IPS DF 19.7 (cell line): Measurements from ENCODE around the gene EPHA10.

Experiments
- DNase-seq: peaks from one replicate; pipeline ENCODE4 v3.0.0-alpha.2; 2013; ENCODE audit warnings: low read depth, low spot score

EPHA10 gene

GRCh38 chr1:37734629-37735591, 30.0 kb downstream of the EPHA10 start:
- DNase-seq, result no peak

GRCh38 chr1:37732111-37732780, 32.7 kb downstream of the EPHA10 start:
- no peak for DNase-seq

GRCh38 chr1:37731312-37732019, 33.5 kb downstream of the EPHA10 start:
- DNase-seq, result no peak

- DNase-seq, result no peak
Observed at GRCh38 chr1:37730376-37730775, 34.5 kb downstream of the EPHA10 start.

GRCh38 chr1:37728416-37728815, 36.5 kb downstream of the EPHA10 start:
- DNase-seq, result no peak

- no peak for DNase-seq
Observed at GRCh38 chr1:37726751-37727585, 38.0 kb downstream of the EPHA10 start.

GRCh38 chr1:37725851-37726613, 38.9 kb downstream of the EPHA10 start:
- no peak for DNase-seq

- no peak for DNase-seq
Observed at GRCh38 chr1:37724575-37724974, 40.3 kb downstream of the EPHA10 start.

GRCh38 chr1:37723390-37724078, 41.4 kb downstream of the EPHA10 start:
- DNase-seq, result no peak

- DNase-seq, result no peak
Observed at GRCh38 chr1:37723072-37723389, 41.9 kb downstream of the EPHA10 start.

- DNase-seq, result no peak
Observed at GRCh38 chr1:37722181-37723071, 42.5 kb downstream of the EPHA10 start.

- DNase-seq, result no peak
Observed at GRCh38 chr1:37721565-37721964, 43.4 kb downstream of the EPHA10 start.

- DNase-seq, result no peak
Observed at GRCh38 chr1:37720231-37721130, 44.4 kb downstream of the EPHA10 start.

GRCh38 chr1:37719572-37720195, 45.2 kb downstream of the EPHA10 start:
- DNase-seq, result no peak

- no peak for DNase-seq
Observed at GRCh38 chr1:37718901-37719571, 45.9 kb downstream of the EPHA10 start.

- DNase-seq, result no peak
Observed at GRCh38 chr1:37718181-37718900, 46.6 kb downstream of the EPHA10 start.
